Neural progenitor cell (in vitro differentiated cells): ENCODE results near the gene VKORC1. TPM values are rescaled to one million over a fixed set of nuclear protein-coding genes. Genes with fewer than 3 reads are reported as not detected.

ENCODE experiments used
- DNase-seq: peaks from one replicate; pipeline ENCODE4 v3.0.0-alpha.2; 2016; ENCODE audit warnings: low spot score
- H2AFZ ChIP-seq: fragments of 200-600 bp; sonication (generic); replicated peaks from 2 replicates; pipeline ENCODE4 v1.6.1; 2016; ENCODE audit warnings: antibody characterized with exemption
- H3F3A ChIP-seq: fragments of 200-600 bp; sonication (generic); 2 replicates; pipeline ENCODE4 v1.6.1; 2016; ENCODE audit warnings: antibody characterized with exemption, low read depth
- H3K27ac ChIP-seq: fragments of 200-600 bp; sonication (generic); 2 replicates; pipeline ENCODE4 v1.5.1; 2016; ENCODE audit warnings: mild to moderate bottlenecking
- H3K27me3 ChIP-seq: fragments of 200-600 bp; sonication (generic); 2 replicates; pipeline ENCODE4 v1.6.1; 2016; ENCODE audit warnings: mild to moderate bottlenecking, moderate library complexity
- H3K36me3 ChIP-seq: fragments of 200-600 bp; sonication (generic); 2 replicates; pipeline ENCODE4 v1.5.1; 2016
- H3K4me1 ChIP-seq: fragments of 200-600 bp; sonication (generic); 2 replicates; pipeline ENCODE4 v1.6.1; 2016; ENCODE audit warnings: mixed run types
- H3K4me2 ChIP-seq: fragments of 200-600 bp; sonication (generic); 2 replicates; pipeline ENCODE4 v1.6.1; 2016
- H3K4me3 ChIP-seq: fragments of 200-600 bp; sonication (generic); 2 replicates; pipeline ENCODE4 v1.5.1; 2016
- H3K79me2 ChIP-seq: fragments of 200-600 bp; sonication (generic); 2 replicates; pipeline ENCODE4 v1.6.1; 2016; ENCODE audit warnings: low read depth
- H3K9ac ChIP-seq: fragments of 200-600 bp; sonication (generic); 2 replicates; pipeline ENCODE4 v1.6.1; 2016
- H3K9me3 ChIP-seq: fragments of 200-600 bp; sonication (generic); 2 replicates; pipeline ENCODE4 v1.5.1; 2016; ENCODE audit warnings: low read depth
- H4K20me1 ChIP-seq: fragments of 200-600 bp; sonication (generic); 2 replicates; pipeline ENCODE4 v1.6.1; 2016; ENCODE audit warnings: low read depth
- H3K27ac Mint-ChIP-seq: 3 replicates; pipeline ENCODE4 v1.8.0; 2021; ENCODE audit warnings: mixed read lengths
- H3K27me3 Mint-ChIP-seq: 2 replicates; pipeline ENCODE4 v1.8.0; 2022; ENCODE audit warnings: low read depth, mild to moderate bottlenecking, inconsistent platforms, moderate library complexity, mixed read lengths; ENCODE audit not compliant: insufficient read depth
- H3K36me3 Mint-ChIP-seq: 3 replicates; pipeline ENCODE4 v1.8.0; 2021; ENCODE audit warnings: mixed read lengths
- H3K4me1 Mint-ChIP-seq: 3 replicates; pipeline ENCODE4 v1.8.0; 2021; ENCODE audit warnings: mixed read lengths
- H3K4me3 Mint-ChIP-seq: 3 replicates; pipeline ENCODE4 v1.8.0; 2021; ENCODE audit warnings: mild to moderate bottlenecking, moderate library complexity, mixed read lengths
- H3K9me3 Mint-ChIP-seq: 3 replicates; pipeline ENCODE4 v1.8.0; 2020; ENCODE audit warnings: mixed read lengths
- CTCF ChIP-seq: fragments of 200-600 bp; sonication (generic); IDR thresholded peaks from 2 replicates; pipeline ENCODE4 v1.5.1; 2017; ENCODE audit warnings: antibody characterized with exemption, mild to moderate bottlenecking
- EZH2 ChIP-seq: fragments of 200-600 bp; sonication (generic); IDR thresholded peaks from 2 replicates; pipeline ENCODE4 v1.6.1; 2017; ENCODE audit warnings: antibody characterized with exemption, mild to moderate bottlenecking, moderate library complexity
- EZH2phosphoT487 ChIP-seq: fragments of 200-600 bp; sonication (generic); IDR thresholded peaks from 2 replicates; pipeline ENCODE4 v1.6.1; 2017; ENCODE audit warnings: antibody characterized with exemption
- total RNA-seq: library from RNA; depleted of rRNA; stranded (reverse); fragments of >200 nt; gene quantifications from 2 replicates; pipeline ENCODE4 v1.2.3, GENCODE V29; 2015; ENCODE audit warnings: low replicate concordance

Gene VKORC1
- total RNA-seq, 1 donor from 2014 or later, result 95.9 TPM

DNA sequence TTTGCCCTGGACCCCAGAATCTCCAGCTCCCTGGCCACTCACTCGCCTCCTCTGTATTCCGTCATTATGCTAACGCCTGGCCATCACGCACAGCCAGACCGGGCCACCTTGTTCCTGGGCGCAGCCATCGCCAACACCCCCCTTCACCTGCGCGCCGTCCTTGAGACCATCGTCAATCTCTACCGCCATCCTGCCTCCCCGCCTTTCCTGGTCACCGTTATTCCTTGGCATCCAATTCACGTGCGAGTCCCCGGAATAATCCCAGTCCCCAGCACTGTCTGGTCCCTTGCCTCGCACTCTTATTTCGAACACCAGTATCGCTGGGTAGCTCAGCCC lies 541 bp downstream of the VKORC1 start:
- peak overlapping the region; percentile 42 for H3K9ac ChIP-seq
- H3K9me3 Mint-ChIP-seq, result peaks cover 5% of the 10 kb centered on the region
- peak overlapping the region; percentile 98 for H3K4me3 Mint-ChIP-seq
- H3F3A ChIP-seq, result peaks cover 28% of the 10 kb centered on the region
- H4K20me1 ChIP-seq, result peaks cover 19% of the 10 kb centered on the region
- no peaks in the 10 kb centered on the region for H3K9me3 ChIP-seq
- TF ChIP-seq EZH2phosphoT487, result no peak
- TF ChIP-seq EZH2, result no peak
- no peak for TF ChIP-seq CTCF
- H3K4me2 ChIP-seq, result peak overlapping the region; percentile 87
- DNase-seq, result peak; percentile 58
- H3K36me3 ChIP-seq, result no peaks in the 10 kb centered on the region
- peaks cover 22% of the 10 kb centered on the region for H3K79me2 ChIP-seq
- no peaks in the 10 kb centered on the region for H3K27me3 ChIP-seq
- peaks cover 3% of the 10 kb centered on the region for H3K4me1 ChIP-seq
- peaks cover 8% of the 10 kb centered on the region for H3K4me1 Mint-ChIP-seq
- peak overlapping the region; percentile 64 for H2AFZ ChIP-seq
- peak overlapping the region; percentile 71 for H3K27ac ChIP-seq
- H3K27me3 Mint-ChIP-seq, result peaks cover 12% of the 10 kb centered on the region
- peak overlapping the region; percentile 86 for H3K4me3 ChIP-seq
- no peak overlapping the region for H3K27ac Mint-ChIP-seq
- peaks cover 5% of the 10 kb centered on the region for H3K36me3 Mint-ChIP-seq

- Histone ChIP-seq H3K79me2 (peaks cover 22% of the 10 kb centered on the region), H3K9me3 (no peaks in the 10 kb centered on the region), H3K4me1 (peaks cover 3% of the 10 kb centered on the region), H4K20me1 (peaks cover 19% of the 10 kb centered on the region), H3K4me2 (peak overlapping the region; percentile 87), H3K27ac (no peak overlapping the region), H3K27me3 (no peaks in the 10 kb centered on the region), H3K4me3 (peak overlapping the region; percentile 86), H3F3A (peaks cover 28% of the 10 kb centered on the region), H3K9ac (no peak overlapping the region), H2AFZ (peak overlapping the region; percentile 22), H3K36me3 (no peaks in the 10 kb centered on the region)
- H3K27ac Mint-ChIP-seq, result no peak overlapping the region
- peak overlapping the region; percentile 98 for H3K4me3 Mint-ChIP-seq
- H3K9me3 Mint-ChIP-seq, result peaks cover 5% of the 10 kb centered on the region
- peaks cover 5% of the 10 kb centered on the region for H3K36me3 Mint-ChIP-seq
- TF ChIP-seq CTCF, result no peak
- TF ChIP-seq EZH2, result no peak
- no peak for TF ChIP-seq EZH2phosphoT487
- DNase-seq, result peak; percentile 76
- H3K27me3 Mint-ChIP-seq, result peaks cover 12% of the 10 kb centered on the region
- H3K4me1 Mint-ChIP-seq, result peaks cover 8% of the 10 kb centered on the region
Observed at GRCh38 chr16:31093132-31093703, 1.4 kb downstream of the VKORC1 start.

- no peaks in the 10 kb centered on the region for H3K27me3 ChIP-seq
- no peak for DNase-seq
- H3K9me3 ChIP-seq, result no peaks in the 10 kb centered on the region
- peaks cover 22% of the 10 kb centered on the region for H3K79me2 ChIP-seq
- H3K4me1 ChIP-seq, result peaks cover 3% of the 10 kb centered on the region
- peaks cover 5% of the 10 kb centered on the region for H3K9me3 Mint-ChIP-seq
- no peak overlapping the region for H3K9ac ChIP-seq
- TF ChIP-seq EZH2phosphoT487 (no peak), CTCF (no peak), EZH2 (no peak)
- peaks cover 5% of the 10 kb centered on the region for H3K36me3 Mint-ChIP-seq
- peak overlapping the region; percentile 98 for H3K4me3 Mint-ChIP-seq
- no peak overlapping the region for H2AFZ ChIP-seq
- no peaks in the 10 kb centered on the region for H3K36me3 ChIP-seq
- H3K27me3 Mint-ChIP-seq, result peaks cover 12% of the 10 kb centered on the region
- no peak overlapping the region for H3K4me3 ChIP-seq
- peaks cover 28% of the 10 kb centered on the region for H3F3A ChIP-seq
- H4K20me1 ChIP-seq, result peaks cover 21% of the 10 kb centered on the region
- H3K27ac Mint-ChIP-seq, result no peak overlapping the region
- H3K4me1 Mint-ChIP-seq, result peaks cover 8% of the 10 kb centered on the region
- no peak overlapping the region for H3K4me2 ChIP-seq
- H3K27ac ChIP-seq, result no peak overlapping the region
Observed at GRCh38 chr16:31092330-31092729, 2.3 kb downstream of the VKORC1 start.
